DND-41 (cell line): Measurements from ENCODE around the gene RNLS.

Experiments
- CTCF ChIP-seq: IDR thresholded peaks from 2 replicates; pipeline ENCODE4 v1.5.1; 2012; ENCODE audit warnings: borderline replicate concordance, low read length, moderate library complexity, mild to moderate bottlenecking; ENCODE audit not compliant: poor library complexity, severe bottlenecking; ENCODE audit errors: extremely low read depth
- EZH2 ChIP-seq: IDR thresholded peaks from 3 replicates; pipeline ENCODE4 v1.6.1; 2012; ENCODE audit warnings: borderline replicate concordance, low read depth, mild to moderate bottlenecking, moderate library complexity, low read length, inconsistent platforms; ENCODE audit not compliant: severe bottlenecking

DNA sequence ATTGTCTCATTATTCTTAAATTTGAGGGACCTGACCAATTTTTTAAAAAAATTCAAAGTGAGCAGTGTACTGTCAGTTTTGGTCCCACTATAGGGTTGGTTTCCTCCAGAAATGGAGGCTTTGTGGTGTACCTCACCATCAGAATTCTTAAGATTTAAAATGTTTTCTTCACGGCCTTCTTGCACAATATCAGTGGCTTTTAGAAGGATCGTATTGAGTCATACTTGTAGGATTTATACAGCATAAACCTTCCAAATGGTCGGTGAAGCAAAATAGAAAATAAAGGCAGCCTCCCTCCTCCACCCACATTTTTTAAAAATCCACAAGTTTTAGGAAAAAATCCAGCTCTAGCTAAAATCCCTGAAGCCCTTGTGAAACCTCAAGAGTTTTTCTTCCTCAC lies 126.4 kb downstream of the RNLS start:
- TF ChIP-seq CTCF (no peak), EZH2 (no peak)
